ENCODE measurements around the gene RSPO3. TPM values are rescaled to one million over a fixed set of nuclear protein-coding genes. Genes with fewer than 3 reads are reported as not detected.

RSPO3 gene
- total and polyA plus RNA-seq, 4 donors: 1.4 to 3.5 (median 1.6) TPM

- TF ChIP-seq, protein P1, sequence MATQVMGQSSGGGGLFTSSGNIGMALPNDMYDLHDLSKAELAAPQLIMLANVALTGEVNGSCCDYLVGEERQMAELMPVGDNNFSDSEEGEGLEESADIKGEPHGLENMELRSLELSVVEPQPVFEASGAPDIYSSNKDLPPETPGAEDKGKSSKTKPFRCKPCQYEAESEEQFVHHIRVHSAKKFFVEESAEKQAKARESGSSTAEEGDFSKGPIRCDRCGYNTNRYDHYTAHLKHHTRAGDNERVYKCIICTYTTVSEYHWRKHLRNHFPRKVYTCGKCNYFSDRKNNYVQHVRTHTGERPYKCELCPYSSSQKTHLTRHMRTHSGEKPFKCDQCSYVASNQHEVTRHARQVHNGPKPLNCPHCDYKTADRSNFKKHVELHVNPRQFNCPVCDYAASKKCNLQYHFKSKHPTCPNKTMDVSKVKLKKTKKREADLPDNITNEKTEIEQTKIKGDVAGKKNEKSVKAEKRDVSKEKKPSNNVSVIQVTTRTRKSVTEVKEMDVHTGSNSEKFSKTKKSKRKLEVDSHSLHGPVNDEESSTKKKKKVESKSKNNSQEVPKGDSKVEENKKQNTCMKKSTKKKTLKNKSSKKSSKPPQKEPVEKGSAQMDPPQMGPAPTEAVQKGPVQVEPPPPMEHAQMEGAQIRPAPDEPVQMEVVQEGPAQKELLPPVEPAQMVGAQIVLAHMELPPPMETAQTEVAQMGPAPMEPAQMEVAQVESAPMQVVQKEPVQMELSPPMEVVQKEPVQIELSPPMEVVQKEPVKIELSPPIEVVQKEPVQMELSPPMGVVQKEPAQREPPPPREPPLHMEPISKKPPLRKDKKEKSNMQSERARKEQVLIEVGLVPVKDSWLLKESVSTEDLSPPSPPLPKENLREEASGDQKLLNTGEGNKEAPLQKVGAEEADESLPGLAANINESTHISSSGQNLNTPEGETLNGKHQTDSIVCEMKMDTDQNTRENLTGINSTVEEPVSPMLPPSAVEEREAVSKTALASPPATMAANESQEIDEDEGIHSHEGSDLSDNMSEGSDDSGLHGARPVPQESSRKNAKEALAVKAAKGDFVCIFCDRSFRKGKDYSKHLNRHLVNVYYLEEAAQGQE (IDR thresholded peaks at IDR 0.05): no peak
These were observed 15.0 kb upstream of the RSPO3 start (continued) for GRCh38 chr6:127103482-127103881.

GRCh38 chr6:127107916-127108315, 10.6 kb upstream of the RSPO3 start:
- DNase-seq (ENCODE audit: low spot score): no peak
- H3K27ac ChIP-seq (ENCODE audit: low read depth in 1 of 2, low read length in 2 of 2): no peak overlapping the region
- TF ChIP-seq CTCF (IDR thresholded peaks at IDR 0.05; ENCODE audit: low read depth, low read length, missing input control): no peak
- no peak for TF ChIP-seq YY1 (IDR thresholded peaks at IDR 0.05)
- TF ChIP-seq HNF4G (IDR thresholded peaks at IDR 0.05): no peak
- no peak overlapping the region for H3K9ac ChIP-seq (ENCODE audit: low read depth in 1 of 2, low read length in 2 of 2)
- no peaks in the 10 kb centered on the region for H3K4me1 ChIP-seq (ENCODE audit: control insufficient read depth in 4 of 4, insufficient read depth in 4 of 4, low read length in 3 of 4)
- no peak overlapping the region for H3K4me3 ChIP-seq (ENCODE audit: low read depth in 1 of 3, low read length in 3 of 3)
- H3K27me3 ChIP-seq (ENCODE audit: control insufficient read depth in 4 of 4, insufficient read depth in 4 of 4, low read length in 3 of 4): no peaks in the 10 kb centered on the region
- H3K9me3 ChIP-seq (ENCODE audit: control insufficient read depth in 4 of 4, low read length in 3 of 4): no peaks in the 10 kb centered on the region
- H3K36me3 ChIP-seq (ENCODE audit: control insufficient read depth in 4 of 4, insufficient read depth in 3 of 4, low read depth in 1 of 4, low read length in 3 of 4): no peaks in the 10 kb centered on the region

DNA sequence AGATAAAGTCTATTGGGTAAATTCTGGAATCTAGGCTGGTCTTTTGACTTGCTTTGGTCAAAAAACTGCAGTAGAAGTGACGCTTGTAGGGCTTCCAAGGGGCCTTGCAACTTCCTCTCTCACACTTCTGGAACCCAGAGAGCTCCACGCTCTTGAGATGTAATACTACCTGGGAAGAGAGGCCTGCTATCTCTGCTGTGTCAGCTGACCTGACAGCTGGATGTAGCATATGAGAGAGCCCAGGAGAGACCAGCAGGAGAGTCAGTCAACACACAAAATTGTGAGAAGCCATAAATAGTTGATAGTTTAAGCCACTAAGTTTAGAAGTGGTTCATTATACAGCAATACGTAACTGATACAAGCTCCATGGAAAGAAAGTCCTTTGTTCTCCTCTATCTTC, 7.8 kb upstream of the RSPO3 start:
- H3K4me3 ChIP-seq (ENCODE audit: low read depth in 1 of 3, low read length in 3 of 3): no peak overlapping the region
- TF ChIP-seq, protein P2, sequence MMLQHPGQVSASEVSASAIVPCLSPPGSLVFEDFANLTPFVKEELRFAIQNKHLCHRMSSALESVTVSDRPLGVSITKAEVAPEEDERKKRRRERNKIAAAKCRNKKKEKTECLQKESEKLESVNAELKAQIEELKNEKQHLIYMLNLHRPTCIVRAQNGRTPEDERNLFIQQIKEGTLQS (IDR thresholded peaks at IDR 0.05): no peak
- TF ChIP-seq RXRA (IDR thresholded peaks at IDR 0.05) (no peak), YY1 (IDR thresholded peaks at IDR 0.05) (no peak), ZBTB33 (IDR thresholded peaks at IDR 0.05) (no peak), GABPA (IDR thresholded peaks at IDR 0.05 in 1 of 2, conservative IDR thresholded peaks at IDR 0.05 in 1 of 2) (no peak), HNF4G (IDR thresholded peaks at IDR 0.05) (no peak), CTCF (IDR thresholded peaks at IDR 0.05; ENCODE audit: low read depth, low read length, missing input control) (no peak), MAX (IDR thresholded peaks at IDR 0.05) (no peak), NR2F2 (IDR thresholded peaks at IDR 0.05) (no peak), SP1 (IDR thresholded peaks at IDR 0.05) (no peak)
- TF ChIP-seq, protein P1 (IDR thresholded peaks at IDR 0.05): no peak
- no peaks in the 10 kb centered on the region for H3K4me1 ChIP-seq (ENCODE audit: control insufficient read depth in 4 of 4, insufficient read depth in 4 of 4, low read length in 3 of 4)
- no peaks in the 10 kb centered on the region for H3K9me3 ChIP-seq (ENCODE audit: control insufficient read depth in 4 of 4, low read length in 3 of 4)
- no peaks in the 10 kb centered on the region for H3K36me3 ChIP-seq (ENCODE audit: control insufficient read depth in 4 of 4, insufficient read depth in 3 of 4, low read depth in 1 of 4, low read length in 3 of 4)
- no peak overlapping the region for H3K27ac ChIP-seq (ENCODE audit: low read depth in 1 of 2, low read length in 2 of 2)
- no peak overlapping the region for H3K9ac ChIP-seq (ENCODE audit: low read depth in 1 of 2, low read length in 2 of 2)
- WGBS: 86% methylated on average over 3 of the region's 3 CpGs
- H3K27me3 ChIP-seq (ENCODE audit: control insufficient read depth in 4 of 4, insufficient read depth in 4 of 4, low read length in 3 of 4): peaks cover 0 to 2% (median 0%) of the 10 kb centered on the region in 4 donors
- DNase-seq (ENCODE audit: low spot score): no peak
